ENCODE results near the gene AFAP1.

AFAP1 gene

GRCh38 chr4:7766086-7766485 is 173.6 kb downstream of the AFAP1 start:
- DNase-seq, result no peak

GRCh38 chr4:7765666-7766065 is 174.0 kb downstream of the AFAP1 start:
- DNase-seq, result no peak

- DNase-seq, result no peak
Observed at GRCh38 chr4:7764466-7764865, 175.2 kb downstream of the AFAP1 start.

DNA sequence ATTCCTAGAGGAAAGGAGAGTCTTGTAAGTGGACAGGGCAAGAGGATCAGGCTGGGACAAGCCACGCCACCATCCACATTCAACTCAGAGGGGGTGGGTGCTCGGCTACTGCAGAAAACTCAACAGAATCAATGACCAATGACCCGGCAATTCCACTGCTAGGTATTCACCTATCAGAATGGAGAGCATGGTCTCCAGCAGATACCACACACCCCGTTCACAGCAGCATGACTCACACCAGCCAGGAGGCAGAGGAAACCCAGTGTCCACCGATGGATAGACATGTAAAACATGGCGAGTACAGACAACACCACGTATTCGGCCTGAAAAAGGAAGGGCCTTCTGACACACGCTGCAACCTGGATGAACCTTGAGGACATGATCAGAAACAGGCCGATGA is 175.9 kb downstream of the AFAP1 start:
- peak; percentile 56 for DNase-seq

DNA sequence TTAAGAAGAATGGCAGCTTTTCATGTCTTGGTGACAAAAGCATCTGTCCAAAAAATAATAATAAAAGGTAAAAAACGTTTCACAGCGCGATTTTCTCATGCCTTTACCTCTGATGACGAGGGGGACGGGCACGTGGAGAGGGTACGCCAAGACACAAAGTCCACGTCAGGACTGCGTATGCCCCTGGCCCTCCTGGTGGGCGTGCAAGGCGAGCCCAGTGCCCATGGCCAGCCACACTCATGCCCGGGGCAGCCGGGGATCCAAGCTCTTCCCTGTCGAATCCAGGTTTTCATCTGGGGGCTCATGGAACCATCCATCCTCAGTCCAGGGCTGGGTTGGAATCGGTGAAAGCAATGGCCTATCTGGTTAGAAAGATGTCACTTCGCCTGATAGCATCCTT is 176.6 kb downstream of the AFAP1 start:
- DNase-seq, result no peak

DNA sequence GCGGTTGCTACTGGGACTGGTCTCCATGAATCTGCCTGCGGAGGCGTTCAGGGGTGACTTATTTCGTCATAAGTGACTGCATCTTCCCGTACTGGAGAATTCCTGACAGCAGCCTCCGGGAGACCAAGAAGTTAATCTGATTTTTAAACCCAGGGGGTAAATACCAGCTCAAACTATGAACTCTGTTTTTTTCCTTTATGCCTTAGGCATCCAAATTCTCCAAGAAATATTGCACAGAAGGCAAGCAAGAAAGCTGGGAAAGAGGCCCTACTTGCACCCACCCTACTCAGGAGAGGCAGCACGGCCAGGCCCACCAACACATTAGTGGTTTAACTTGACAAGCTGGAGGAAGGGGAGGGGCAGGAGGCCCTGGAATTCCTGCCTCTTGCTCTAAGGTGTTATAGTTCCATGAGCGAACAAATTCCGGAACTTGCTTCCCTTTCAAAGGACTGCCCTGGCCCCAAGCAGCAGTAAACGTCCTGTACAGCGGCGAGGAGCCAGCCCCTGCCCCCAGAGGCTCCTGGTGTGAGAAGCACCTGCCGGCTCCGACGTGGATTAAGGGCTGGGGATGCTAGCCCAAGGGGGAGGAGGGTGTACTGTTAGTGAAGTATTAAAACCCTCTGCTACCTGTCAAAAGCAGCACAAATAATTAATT is 177.2 kb downstream of the AFAP1 start:
- DNase-seq, result no peak

GRCh38 chr4:7761720-7762119 is 177.9 kb downstream of the AFAP1 start:
- DNase-seq, result no peak

- DNase-seq, result no peak
Observed at GRCh38 chr4:7761312-7761711, 178.3 kb downstream of the AFAP1 start.

DNA sequence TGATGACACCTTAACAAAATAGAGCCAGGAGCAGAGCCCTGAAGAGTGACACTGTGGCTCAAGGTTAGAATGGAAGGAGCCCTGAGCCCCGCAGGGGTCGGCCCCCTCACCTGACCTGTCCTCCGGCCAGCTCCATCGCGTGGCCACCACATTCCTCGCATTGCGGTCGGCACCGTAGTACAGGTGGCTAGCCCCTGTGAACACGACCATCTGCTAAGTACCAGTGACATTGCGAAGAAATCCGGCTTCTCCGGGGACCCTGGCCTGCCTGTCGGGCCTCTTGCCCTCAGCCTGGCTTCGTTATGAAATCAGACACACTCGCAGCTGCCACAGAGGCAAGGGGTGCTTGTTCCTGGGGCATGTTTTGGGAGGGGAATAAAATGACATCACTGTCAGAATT is 179.0 kb downstream of the AFAP1 start:
- DNase-seq, result no peak

DNA sequence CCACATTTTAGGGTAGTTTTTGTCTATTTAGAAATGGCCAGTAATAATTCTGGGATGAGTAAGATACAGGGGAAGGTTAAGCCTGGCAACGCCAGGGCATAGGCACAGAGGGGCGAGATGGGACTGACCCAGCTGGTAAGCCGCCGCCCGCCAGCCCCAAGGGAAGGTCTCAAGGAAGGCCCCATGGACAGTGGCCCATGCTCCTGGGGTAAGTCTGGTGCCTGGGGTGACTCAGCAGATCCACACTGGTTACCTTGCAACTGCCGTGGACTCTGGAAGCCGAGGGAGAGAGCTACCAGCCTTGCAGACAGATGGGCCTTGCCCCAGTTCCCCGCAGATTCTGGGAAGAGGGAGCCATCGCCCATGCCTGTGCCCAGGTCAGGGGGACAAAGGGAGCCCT is 179.4 kb downstream of the AFAP1 start:
- no peak for DNase-seq

GRCh38 chr4:7759635-7760034 is 180.0 kb downstream of the AFAP1 start:
- no peak for DNase-seq

DNA sequence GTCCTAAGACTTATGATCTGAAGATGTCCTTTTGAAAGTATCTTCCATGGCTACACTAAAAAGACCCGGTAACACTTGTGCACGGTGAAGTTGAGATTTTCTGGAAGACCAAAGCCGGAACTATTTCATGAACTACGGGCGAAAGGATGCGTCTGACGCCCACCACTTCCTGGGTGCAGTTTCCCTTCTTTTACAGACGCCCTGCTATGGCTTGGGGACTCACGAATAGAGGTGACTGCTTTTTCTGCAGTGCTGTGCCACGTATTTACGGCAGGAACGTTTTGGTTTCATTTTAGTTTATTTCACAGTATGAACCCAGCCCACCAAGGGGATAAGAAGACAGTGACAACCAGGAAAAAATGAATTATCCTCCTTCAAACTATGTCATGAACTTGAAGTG is 180.4 kb downstream of the AFAP1 start:
- no peak for DNase-seq

DNA sequence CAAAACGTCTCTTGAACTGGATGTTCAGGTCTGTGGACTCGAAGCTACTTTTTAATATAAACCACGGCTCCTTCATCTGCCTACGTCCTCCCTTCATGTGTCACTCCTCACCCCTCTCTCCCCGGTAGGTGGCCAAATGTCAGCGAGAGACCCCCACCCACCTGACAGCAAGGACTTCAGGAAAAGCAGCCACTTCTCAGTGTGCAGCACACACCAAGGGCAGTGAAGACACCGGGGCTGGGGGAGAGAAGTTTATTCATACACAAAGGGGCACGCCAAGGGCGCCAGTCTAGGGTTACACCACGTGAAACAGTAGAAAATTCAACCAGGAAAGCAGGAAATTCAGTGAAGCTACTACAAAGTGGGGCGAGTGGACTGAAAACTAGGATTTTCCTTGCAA is 181.2 kb downstream of the AFAP1 start:
- no peak for DNase-seq

GRCh38 chr4:7757501-7758471 is 181.9 kb downstream of the AFAP1 start:
- no peak for DNase-seq

GRCh38 chr4:7756561-7757355 is 182.9 kb downstream of the AFAP1 start:
- DNase-seq, result no peak

DNA sequence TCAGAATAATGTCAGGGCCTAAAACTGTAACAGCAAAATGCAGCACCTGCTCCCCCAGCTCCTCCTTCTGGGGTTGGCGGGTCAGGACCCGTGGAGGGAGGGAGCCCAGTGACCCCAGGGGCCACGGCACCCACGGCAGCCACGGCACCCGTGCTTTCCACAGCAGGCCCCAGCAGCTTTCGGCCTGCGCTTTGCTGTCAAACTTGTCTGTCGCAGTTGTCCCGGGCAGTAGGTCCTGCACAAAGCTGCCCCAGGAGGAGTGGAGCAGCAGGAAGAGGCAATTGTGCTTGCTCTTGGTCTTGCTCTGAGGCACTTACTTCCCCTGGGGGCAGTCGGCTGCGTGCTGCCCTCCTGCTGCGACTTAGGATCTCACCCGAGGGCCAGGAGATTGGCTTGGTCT is 183.6 kb downstream of the AFAP1 start:
- DNase-seq, result no peak

DNA sequence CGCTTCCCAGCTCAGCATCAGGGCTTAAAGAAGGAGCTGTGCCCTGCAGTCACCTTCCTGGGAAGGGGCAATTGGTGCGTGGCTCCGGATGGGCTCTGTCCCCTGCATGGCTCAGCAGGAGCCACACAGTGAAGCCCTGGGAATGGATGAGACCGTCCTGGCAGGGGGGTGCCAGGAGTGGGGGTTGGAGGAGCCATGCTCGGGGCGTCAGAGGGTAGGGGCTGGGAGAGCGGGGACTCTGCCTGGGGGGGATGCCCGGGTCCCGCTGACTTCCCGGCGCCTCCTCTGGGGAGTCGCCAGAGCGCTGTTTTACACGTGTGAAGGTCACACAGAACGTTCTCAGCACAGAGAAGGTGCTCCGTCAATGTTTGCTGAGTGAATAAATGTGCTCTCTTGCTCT is 184.1 kb downstream of the AFAP1 start:
- no peak for DNase-seq

DNA sequence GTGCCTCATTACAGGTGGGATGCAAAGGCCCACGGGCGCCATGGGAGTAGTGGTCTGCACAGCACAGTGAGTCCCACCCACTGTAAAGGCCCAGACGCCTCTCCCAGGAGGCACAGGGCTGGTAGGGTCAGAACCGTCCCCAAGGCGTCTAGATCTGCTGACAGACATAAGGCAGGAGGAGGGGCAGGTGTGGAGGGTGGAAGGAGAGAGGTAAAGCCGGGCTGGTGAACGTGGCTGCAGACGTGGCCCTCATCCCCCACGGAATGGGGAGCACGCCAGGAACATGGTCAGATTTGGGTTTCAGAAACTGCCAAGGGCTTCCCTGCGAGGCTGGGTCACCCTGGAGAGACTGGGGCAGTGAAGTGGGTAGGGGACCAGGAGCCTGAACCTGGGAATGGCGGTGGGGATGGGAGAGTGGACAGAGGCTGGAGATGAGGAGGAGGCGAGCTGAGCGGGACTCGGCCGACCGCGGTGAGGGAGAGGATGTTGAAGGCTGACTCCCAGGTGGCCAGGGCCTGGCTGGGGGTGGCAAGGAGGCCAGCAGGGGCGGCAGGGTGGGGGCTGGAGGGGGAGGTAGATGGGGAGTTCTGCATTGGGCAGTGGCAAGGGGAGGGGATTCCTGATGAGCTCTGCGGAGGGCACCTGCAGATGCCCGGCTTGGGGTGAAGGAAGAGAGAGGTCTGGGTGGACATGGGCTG is 184.9 kb downstream of the AFAP1 start:
- DNase-seq, result no peak

DNA sequence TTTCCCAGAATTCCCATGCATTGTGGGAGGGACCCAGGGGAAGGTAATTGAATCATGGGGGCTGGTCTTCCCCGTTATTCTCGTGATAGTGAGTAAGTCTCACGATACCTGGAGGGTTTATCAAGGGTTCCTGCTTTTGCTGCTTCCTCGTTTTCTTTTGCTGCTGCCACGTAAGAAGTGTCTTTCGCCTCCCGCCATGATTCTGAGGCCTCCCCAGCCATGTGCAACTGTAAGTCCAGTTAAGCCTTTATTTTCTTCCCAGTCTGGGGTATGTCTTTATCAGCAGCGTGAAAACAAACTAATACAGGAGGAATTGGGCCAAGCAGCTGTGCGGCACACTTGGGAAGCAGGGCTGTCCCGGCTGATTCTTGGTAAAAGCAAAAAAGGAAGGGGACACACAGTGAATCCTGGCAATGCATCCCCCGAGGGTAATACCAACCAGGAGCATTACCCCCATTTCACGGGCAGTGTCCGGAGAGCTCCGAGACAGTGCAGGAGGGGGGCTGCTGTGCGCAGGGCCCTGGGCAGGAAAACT is 185.7 kb downstream of the AFAP1 start:
- DNase-seq, result no peak

DNA sequence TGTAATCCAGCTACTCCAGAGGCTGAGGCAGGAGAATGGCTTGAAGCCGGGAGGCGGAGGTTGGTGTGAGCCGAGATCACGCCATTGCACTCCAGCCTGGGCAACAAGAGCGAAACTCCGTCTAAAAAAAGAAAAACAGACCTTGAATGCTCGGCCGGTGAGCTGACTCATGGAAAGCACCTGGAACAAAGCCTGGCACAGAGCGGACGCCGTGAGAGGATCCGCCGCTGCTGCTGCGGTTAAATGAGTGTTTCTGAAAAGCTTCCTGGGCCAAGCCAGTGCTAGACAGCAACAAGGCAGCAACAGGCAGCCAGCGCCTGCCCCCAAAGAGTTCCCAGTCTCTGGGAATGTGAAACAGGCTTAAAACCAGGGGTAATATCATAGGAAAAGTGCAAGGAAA is 186.4 kb downstream of the AFAP1 start:
- no peak for DNase-seq

DNA sequence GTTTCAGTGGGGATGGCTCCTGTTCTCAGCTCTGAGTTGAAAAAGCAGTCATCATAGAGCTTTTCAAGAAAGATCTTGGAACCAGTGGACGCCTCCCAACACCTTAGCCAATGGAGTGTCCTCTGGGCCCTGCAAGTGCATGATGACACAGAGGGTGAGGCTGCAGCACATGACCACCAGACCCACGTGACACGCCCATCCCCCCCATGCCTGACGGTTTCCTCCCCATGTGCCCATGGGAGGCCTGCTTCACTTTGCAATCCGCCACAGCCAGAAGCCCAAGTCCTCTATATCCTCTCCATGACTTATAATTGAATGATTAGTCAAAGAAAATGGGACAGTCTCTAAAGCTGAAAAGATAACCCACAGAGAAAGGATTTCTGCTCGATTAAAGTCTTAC is 187.0 kb downstream of the AFAP1 start:
- DNase-seq, result no peak

DNA sequence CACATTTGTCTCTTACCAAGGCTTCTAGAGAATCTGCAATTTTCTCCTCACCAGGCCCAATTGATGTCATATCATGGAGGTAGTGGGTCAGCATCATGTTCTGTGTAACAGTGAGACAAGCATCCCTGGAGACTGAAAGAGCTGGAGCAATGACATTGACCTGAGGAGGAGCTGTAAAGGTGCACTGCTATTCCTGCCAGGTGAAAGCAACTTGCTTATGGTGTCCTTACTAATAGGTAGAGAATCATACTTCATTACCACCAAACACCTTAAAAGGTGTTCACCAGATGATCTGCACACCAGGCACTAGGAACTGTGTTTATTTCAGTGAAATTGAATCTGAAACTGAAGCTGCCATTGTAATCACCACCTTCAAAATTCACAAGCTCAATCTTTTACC is 188.7 kb downstream of the AFAP1 start:
- DNase-seq, result no peak

GRCh38 chr4:7750523-7750922 is 189.1 kb downstream of the AFAP1 start:
- DNase-seq, result no peak
